Measurements from ENCODE around the gene CHRND. TPM values are rescaled to one million over a fixed set of nuclear protein-coding genes. Genes with fewer than 3 reads are reported as not detected.
A peak's percentile ranks its signal among the peaks of the same experiment; 100 is the strongest.

Gene CHRND
- total and polyA plus RNA-seq, 12 donors, result 0.07 to 0.39 (median 0.14) TPM; not detected in 7

- no peaks in the 10 kb centered on the region for H3K9me3 ChIP-seq (replicated peaks in 1 of 3)
- H3K27ac ChIP-seq, result peak overlapping the region; percentile 96 to 99 (median 98)
- no peaks in the 10 kb centered on the region for H3K36me3 ChIP-seq (replicated peaks in 1 of 2)
- WGBS, 4 donors, result 36 to 41% (median 38%) methylated on average over 21 of the region's 21 CpGs
- H3K27me3 ChIP-seq, result no peaks in the 10 kb centered on the region
- intact Hi-C loops (cut with DNase I), result no loop called here
- peak in 1 of 7 donors; percentile 14 for DNase-seq
- H3K4me3 ChIP-seq, result peak overlapping the region in 3 of 4 donors; percentile 67 to 94 (median 88)
- H3K4me1 ChIP-seq (replicated peaks in 1 of 2), result peaks cover 12 to 24% of the 10 kb centered on the region in 2 donors
- TF ChIP-seq CTCF (IDR thresholded peaks at IDR 0.05), result no peak
- TF ChIP-seq POLR2A (IDR thresholded peaks at IDR 0.05), result no peak
Measured at GRCh38 chr2:232549655-232550353, 23.8 kb downstream of the CHRND start.

GRCh38 chr2:232550354-232551249 lies 24.6 kb downstream of the CHRND start, which contains the start of the genes EIF4E2 and TIGD1:
Gene EIF4E2 (plus strand): TSS chr2:232550689. CDS start chr2:232550725, 36 bp downstream.
Gene TIGD1 (minus strand): TSS chr2:232550557. CDS start chr2:232549882, 675 bp downstream.
- peak; percentile 95 to 97 (median 96) for DNase-seq
- intact Hi-C loops (cut with DNase I), result no loop called here
- Histone ChIP-seq H3K27me3 (no peaks in the 10 kb centered on the region), H3K9me3 (replicated peaks in 1 of 3) (no peaks in the 10 kb centered on the region), H3K27ac (peak within 1 kb of the TSS; percentile 96 to 99 (median 98)), H3K4me1 (replicated peaks in 1 of 2) (peaks cover 12 to 29% of the 10 kb centered on the region in 2 donors), H3K4me3 (peak within 1 kb of the TSS; percentile 27 to 94 (median 78)), H3K36me3 (replicated peaks in 1 of 2) (no peaks in the 10 kb centered on the region)
- peak in 5 of 6 experiments; percentile 34 to 56 (median 50) for TF ChIP-seq CTCF (IDR thresholded peaks at IDR 0.05)
- TF ChIP-seq POLR2A (IDR thresholded peaks at IDR 0.05), result peak; percentile 76 to 94
- WGBS, 4 donors, result 0 to 2% (median 1%) methylated on average over 11 to 81 of the region's 81 CpGs

- 6 to 11% (median 10%) methylated on average over 7 of the region's 7 CpGs for WGBS, 4 donors
- no peak for DNase-seq
- intact Hi-C loops (cut with DNase I), result no loop called here
- H3K4me3 ChIP-seq, result peak overlapping the region; percentile 27 to 94 (median 78)
- TF ChIP-seq CTCF (IDR thresholded peaks at IDR 0.05), result no peak
- no peak for TF ChIP-seq POLR2A (IDR thresholded peaks at IDR 0.05)
- H3K27me3 ChIP-seq, result no peaks in the 10 kb centered on the region
- H3K27ac ChIP-seq, result peak overlapping the region in 3 of 5 donors; percentile 97 to 99 (median 98)
- peaks cover 0 to 3% of the 10 kb centered on the region in 2 donors for H3K36me3 ChIP-seq (replicated peaks in 1 of 2)
- H3K4me1 ChIP-seq (replicated peaks in 1 of 2), result peaks cover 12 to 34% of the 10 kb centered on the region in 2 donors
- H3K9me3 ChIP-seq (replicated peaks in 1 of 3), result no peaks in the 10 kb centered on the region
Measured at GRCh38 chr2:232551250-232551638, 25.3 kb downstream of the CHRND start.

DNA sequence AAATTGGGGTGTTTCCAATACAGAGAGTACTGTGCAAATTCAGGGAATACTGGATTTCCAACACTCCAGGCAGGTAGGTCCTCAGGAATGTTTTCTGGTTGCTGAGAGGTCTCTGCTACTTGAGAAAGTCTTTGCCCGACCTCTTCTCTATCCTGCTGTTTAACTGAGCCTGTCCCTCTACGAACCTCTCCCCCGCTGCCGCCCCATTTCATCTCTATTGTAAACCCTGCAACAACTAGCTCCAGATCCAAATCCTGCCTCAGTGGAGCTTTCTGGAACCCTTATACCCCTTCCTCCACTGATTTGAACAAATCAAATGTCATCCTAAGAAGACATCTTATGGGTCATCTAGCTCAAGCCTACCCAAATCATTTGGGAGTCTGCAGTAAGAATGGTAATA lies 25.8 kb downstream of the CHRND start:
- TF ChIP-seq POLR2A (IDR thresholded peaks at IDR 0.05), result no peak
- no peak for TF ChIP-seq CTCF (IDR thresholded peaks at IDR 0.05)
- intact Hi-C loops (cut with DNase I), result no loop called here
- H3K4me1 ChIP-seq (replicated peaks in 1 of 2), result peaks cover 12 to 34% of the 10 kb centered on the region in 2 donors
- peak in 1 of 7 donors; percentile 9 for DNase-seq
- no peak overlapping the region for H3K27ac ChIP-seq
- H3K9me3 ChIP-seq (replicated peaks in 1 of 3), result no peaks in the 10 kb centered on the region
- H3K27me3 ChIP-seq, result no peaks in the 10 kb centered on the region
- H3K36me3 ChIP-seq (replicated peaks in 1 of 2), result peaks cover 0 to 8% of the 10 kb centered on the region in 2 donors
- 92 to 98% (median 95%) methylated on average over 4 of the region's 4 CpGs for WGBS, 4 donors
- H3K4me3 ChIP-seq, result peak overlapping the region in 1 of 4 donors; percentile 88
